Activated CD4-positive, alpha-beta T cell treated with anti-CD3 and anti-CD28 coated beads for 48 hours (primary cell): ENCODE data around the gene MRPS7.
"Not testable (repeated sequence)": the region's sequence is repeated elsewhere in the genome, so short reads cannot be mapped to it uniquely, and the experiment has no call there.

ENCODE experiments used
- DNase-seq: peaks from one replicate; pipeline ENCODE4 v3.0.0-alpha.2; 2020

The MRPS7 gene

DNA sequence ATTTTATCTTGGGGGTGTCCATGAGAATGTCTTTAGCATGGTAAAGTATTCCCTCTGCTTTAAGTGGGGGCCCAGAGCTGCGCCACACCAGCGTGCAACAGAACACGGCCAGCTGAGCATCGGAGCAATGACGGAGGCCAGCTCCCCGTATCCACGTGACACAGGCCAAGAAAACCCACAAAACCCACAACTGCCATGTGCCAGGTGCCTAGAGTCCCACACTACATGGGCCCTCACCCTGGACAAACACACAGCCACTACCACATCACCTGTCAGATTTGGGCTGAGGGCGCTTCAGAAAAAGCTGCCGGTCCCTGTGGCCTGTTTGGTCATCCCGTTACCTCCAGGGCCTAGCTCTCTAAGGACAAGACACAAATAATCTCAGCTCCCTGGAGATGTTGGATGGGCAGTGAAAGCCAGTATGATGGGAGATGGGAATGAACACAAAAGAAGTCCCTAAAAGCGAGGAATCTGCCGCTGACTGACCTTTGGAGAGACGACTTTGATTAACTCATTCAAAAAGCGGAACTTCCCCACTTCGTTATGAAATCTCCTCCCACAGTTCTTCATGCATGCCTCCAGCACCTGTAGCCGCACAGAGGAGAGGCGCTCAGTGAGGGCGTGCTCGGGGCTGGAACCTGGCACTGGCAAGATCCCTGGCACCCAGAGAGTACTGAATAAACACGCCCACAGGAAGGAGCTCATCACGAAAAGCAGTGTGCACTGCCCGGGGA lies 17.4 kb upstream of the MRPS7 start:
- DNase-seq: peak; percentile 32

DNA sequence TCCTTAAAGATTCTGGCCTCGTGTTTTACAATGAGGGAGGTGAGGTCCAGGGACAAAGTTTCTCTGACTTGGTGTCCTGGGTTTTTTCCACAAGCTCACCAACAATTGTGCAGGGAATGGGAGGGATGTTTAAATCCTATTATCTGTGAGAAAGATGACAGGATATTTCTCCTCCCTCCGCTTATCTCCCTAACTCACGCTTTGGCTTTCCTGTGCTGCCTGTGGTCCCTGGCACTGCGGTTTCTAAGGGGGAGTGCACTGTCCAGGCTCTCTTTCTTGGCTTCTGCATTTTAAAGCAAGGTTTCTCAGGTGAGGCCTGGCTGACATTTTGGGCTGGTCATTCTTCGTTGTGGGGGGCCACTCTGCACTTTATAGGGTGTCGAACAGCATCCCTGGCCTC lies 16.7 kb upstream of the MRPS7 start:
- no peak for DNase-seq

DNA sequence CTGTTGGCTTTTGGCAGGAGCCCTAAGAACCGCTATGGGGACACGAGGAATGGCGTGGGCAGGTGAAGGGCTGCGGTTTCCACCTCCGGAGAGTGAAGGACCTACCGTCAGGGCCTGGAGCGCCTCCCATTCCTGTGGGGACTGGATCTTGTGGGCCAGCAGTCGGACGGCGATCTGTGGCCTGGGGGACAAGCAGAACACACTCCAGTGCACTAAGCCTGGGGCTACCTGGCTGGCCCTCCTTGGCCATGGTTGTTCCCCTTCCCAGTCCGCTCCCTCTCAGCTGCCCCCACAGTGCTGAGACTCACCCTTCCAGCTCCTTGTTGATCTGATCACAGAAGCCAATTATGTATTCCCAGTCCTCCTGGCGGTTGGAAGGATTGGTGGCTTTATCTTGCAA lies 15.3 kb upstream of the MRPS7 start:
- DNase-seq: no peak

DNA sequence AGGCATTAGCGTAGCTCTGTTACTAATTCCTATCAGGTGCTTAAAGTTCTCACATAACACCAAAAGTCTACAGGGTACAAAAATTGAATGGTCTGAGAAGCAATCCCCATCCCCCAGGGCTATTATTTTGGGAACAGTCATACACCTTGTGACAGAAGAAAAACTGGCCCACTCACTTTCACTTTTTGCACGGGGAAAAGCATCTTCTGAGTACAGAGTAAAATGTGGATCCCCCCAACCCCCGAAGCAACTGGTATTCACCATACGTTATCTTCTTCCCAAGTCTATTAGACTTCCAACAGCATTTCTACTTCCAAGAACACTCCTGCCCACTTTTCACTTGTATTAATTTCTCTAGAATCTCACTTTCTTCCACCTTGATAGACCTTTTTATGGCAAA lies 12.1 kb upstream of the MRPS7 start:
- DNase-seq: no peak

DNA sequence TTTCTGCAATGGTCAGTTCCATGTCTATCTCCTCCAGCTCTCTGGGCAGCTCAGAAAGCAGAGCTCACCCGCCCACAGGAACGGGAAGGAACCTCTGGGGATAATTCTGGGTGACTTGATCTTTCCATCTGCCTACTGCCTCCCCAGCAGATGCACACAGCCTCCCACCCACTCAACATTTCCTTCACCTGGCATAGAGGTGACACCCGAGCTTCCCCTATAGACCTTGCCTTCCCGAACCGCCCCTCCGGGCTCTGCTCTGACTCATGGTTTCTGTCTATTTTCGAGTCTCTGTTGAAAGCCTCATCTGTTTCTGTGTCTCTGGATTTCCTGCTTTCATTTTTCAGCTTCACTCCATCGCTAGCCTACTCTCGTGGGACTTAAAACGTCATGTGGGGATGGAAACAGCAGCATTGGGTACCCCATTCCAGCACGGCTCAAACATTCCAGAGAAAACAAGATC lies 11.6 kb upstream of the MRPS7 start:
- DNase-seq: peak; percentile 89

DNA sequence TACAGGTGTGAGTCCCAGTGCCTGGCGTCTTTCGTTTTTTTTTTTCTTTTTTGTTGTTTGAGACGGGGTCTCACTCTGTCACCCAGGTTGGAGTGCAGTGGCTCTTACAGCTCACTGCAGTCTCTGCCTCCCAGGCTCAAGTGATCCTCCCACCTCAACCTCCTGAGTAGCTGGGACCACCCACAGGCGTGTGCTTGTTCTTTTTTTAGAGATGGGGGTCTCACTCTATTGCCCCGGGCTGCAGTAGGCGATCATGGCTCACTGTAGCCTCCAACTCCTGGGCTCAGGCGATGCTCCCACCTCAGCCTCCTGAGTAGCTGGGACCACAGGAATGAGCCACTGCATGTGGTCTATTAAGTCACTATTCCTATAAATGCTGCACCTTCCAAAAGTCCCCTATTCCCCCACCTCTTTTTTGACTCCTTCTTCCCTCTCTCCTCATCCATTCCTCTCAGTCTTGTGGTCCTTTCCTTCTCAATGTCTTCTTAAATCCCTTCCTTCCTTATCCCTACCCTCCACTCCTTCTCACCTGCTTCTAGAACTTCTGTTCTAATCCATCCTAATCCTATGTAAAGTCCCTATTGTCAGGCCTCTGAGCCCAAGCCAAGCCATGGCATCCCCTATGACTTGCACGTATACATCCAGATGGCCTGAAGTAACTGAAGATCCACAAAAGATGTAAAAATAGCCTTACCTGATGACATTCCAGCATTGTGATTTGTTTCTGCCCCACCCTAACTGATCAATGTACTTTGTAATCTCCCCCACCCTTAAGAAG lies 9.5 kb upstream of the MRPS7 start:
- no peak for DNase-seq

DNA sequence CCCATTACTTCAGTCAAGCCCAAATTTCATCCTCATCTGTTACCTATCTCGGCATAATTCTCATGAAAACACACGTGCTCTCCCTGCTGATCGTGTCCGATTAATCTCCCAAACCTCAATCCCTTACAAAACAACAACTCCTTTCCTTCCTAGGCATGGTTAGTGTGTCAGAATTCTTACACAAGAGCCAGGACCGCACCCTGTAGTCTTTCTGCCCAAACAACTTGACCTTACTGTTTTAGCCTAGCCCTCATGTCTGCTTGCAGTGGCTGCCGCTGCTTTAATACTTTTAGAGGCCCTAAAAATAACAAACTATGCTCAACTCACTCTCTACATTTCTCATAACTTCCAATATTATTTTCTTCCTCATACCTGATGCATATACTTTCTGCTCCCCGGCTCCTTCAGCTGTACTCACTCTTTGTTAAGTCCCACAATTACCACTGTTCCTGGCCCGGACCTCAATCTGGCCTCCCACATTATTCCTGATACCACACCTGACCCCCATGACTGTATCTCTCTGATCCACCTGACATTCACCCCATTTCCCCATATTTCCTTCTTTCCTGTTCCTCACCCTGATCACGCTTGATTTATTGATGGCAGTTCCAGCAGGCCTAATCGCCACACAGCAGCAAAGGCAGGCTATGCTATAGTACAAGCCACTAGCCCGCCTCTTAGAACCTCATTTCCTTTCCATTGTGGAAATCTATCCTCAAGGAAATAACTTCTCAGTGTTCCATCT lies 5.6 kb upstream of the MRPS7 start:
- DNase-seq: not testable (repeated sequence)

DNA sequence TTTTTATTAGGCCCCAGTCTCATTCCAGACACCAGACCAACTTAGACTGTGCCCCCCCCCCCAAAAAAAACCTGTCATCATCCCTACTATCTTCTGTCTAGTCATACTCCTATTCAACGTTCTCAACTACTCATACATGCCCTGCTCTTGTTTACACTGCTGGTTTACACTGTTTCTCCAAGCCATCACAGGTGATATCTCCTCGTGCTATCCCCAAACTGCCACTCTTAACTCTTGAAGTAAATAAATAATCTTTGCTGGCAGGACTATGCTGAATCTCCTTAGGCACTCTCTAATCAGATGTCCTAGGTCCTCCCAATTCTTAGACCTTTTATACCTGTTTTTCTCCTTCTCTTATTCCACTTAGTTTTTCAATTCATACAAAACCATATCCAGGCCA lies 4.5 kb upstream of the MRPS7 start:
- not testable (repeated sequence) for DNase-seq

DNA sequence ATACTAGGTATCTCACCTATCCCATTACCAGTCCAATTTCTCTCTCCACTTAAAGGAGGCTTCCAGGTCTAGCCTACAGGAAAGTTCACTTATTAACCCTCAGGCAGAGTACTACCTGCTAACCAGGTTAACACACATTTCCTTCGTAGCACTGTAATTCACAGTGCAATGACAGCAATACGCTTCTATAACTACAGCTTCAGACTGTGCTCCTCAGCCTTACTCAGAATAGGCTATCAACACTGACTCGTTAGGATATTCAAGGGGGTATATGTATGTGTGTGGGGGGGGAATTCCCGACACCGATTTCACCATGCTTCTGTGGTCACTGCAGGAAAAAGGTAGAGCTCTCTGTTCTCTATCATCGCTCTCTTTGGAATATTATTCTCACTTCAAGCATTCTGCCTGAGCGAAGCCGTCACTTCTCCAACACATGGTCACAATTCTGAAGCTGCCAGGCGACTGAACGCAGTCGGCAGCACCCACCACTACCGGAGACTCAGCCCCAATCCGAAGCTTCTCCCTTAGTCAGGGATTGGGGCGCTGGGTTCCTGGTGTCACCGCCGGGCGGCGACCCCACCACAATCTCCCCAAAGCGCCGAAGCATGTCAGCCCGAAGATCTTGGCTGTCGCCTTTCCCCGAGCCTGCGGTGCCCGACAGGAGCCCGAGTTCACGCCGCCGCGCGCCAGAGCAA lies 891 bp upstream of the MRPS7 start:
- DNase-seq: peak; percentile 68

DNA sequence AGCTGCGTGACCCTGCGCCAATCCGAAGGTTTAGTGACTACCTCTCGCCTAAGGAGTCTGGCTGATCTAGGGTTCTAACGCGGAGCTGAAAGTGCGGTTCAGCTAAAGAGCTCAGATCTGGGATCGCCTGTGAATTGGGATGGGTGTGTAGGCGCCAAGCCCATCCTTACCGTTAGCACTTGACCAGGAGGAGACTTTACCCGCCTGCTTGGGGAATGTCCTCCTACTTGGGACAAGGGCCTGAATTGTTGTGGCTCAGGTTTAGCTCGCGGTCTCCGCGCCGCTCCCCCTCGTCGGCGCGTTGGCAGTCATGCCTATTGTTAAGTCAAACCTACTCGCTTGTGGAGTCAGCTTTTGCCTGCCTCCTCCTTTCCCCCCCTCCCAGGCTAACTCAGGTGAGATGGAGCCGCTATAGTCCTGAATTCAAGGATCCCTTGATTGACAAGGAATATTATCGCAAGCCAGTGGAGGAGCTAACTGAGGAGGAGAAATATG lies 480 bp downstream of the MRPS7 start:
- DNase-seq: no peak

DNA sequence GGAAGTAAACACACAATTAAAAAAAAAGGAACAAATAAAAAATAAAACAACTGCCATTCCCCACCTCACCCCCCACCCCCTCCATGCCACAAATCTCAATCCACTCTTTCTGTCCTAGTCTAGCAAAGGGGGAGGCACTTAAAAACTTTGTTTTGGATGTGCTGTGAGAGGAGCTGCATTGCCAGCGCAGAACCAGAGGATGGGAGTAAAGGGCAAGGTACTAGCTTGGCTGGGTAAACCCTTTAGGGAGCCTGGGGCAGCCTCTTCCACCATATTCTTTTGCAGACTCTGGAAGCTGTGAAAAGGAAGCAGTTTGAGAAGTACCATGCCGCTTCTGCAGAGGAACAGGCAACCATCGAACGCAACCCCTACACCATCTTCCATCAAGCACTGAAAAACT lies 1.4 kb downstream of the MRPS7 start:
- DNase-seq: no peak

DNA sequence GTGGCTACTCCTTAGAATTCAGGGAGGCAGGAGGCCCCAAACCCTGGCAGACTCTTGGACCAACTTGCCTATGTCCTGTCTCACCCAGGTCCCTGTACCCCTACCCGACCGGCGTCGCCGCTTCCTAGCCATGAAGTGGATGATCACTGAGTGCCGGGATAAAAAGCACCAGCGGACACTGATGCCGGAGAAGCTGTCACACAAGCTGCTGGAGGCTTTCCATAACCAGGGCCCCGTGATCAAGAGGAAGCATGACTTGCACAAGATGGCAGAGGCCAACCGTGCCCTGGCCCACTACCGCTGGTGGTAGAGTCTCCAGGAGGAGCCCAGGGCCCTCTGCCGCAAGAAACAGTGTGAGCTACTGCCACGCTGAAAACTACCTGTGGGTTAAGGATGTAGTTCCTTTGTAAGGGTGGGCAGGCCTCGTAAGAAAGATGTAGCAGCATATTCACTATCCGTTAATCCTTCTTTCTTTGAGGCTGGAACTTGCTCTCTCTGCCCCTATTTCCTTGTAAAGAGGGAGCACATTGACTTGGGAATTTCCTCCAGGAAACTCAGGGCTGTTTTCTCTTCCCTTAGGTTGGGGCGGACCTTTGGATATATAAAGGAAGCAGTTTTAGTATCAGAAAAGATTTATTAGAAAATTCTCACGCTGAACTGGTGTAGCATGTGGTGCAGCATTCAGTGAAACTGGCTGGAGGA lies 4.1 kb downstream of the MRPS7 start:
- no peak for DNase-seq

DNA sequence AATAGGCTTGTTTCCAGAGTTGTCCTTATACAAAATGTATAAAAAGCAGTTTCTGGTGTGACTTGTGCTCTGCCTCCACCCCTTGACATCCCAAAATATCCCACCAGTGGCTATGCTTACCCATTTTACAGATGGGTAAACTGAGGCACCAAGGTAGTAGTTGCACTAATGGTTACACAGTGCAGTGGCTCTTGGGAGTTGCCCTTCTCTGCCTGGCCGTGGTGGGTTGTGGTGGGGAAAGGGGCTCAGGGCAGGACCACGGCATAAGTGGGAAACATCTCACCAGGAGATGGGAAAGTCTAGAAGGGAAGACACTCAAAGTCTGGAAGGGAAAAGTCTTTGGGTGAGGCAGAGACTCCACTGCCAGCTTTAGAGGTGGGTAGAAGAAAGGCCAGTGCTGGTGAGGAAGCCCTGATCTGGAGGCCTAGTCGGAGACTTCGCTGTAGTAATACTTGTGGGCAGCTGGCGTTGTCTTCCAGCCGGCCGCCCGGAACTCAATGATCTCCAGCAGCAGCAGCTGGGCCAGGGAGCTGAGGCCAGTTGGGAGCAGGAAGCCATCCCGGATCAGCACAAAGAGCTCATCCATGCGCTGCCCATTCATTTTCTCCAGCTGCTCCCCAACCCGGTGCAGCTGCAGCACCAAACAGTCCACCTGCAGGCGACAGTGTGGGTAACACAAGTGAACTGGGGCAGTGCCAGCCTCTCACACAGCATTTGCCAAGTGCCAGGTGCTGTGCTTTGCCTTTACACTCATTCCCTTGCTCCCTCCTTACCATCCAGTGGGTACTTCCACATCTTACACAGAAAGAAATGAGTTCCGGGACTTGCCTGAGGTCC lies 4.9 kb downstream of the MRPS7 start:
- DNase-seq: no peak

DNA sequence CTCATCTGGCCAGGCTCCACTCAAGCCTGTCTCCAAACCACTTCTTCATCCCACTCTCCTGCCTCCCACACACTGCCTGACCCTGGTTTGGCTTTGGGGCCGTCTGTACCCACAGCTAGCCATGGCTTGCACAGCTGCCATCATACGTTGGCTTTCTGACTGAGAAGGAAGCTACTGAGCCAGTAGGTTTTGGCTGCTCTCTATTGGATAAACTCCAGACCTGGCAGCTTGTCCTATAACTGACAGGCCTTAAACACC lies 5.4 kb downstream of the MRPS7 start:
- no peak for DNase-seq

DNA sequence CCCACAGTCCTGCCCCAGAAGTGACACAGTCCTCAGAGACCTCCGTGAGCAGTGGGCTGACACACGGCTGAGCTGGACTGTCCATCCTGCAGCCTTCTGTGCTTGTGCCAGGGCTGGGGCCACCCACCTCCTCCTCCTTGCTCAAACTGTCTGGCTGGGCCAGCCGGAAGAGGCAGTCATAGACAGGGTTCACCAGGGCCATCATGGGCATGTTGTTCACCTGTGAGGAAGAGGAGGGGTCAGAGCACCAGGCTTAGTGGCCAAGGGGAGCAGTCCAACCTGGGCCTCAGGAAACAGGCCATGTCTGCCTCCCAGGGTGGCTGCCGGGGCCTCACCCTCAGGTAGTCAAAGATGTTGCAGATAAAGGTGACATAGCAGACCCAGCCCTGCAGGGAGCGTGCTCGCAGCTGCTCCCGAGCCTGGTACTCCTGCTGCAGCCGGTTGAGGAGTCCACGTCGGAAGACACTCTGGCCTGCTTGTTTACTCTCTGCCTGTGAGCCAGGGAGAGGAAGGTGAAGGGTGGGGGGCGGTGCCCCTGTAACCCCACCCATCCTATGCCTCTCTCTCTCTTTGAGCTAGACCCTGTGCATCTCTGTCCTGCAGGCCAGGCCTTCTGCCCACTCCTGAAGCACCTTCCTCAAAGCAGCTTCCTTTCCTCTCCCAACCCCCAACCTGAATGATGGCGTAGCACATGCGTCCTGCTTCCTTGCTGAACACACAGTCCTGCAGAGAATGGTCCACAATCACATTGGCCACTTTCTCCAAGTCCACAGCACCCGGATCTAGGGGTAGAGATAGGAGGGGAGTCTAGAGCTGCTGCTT lies 5.9 kb downstream of the MRPS7 start:
- no peak for DNase-seq

DNA sequence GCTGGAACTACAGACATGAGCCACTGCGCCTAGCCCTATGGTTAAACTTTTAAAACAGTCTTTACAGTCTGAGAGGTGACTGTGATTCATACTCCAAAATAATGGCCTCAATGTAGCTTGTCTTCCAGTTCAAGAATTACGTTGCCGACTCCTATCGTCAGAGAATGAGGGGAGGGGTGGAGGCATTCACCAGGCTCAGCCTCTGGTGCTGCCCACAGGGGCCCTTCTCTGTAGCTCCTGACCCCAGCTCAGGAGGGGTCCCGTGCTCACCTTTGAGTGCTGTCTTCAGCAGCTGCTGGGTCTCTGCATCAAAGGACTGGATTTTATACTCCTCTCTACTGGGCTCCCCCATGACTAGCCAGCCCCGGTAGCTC lies 8.2 kb downstream of the MRPS7 start:
- DNase-seq: peak; percentile 25

DNA sequence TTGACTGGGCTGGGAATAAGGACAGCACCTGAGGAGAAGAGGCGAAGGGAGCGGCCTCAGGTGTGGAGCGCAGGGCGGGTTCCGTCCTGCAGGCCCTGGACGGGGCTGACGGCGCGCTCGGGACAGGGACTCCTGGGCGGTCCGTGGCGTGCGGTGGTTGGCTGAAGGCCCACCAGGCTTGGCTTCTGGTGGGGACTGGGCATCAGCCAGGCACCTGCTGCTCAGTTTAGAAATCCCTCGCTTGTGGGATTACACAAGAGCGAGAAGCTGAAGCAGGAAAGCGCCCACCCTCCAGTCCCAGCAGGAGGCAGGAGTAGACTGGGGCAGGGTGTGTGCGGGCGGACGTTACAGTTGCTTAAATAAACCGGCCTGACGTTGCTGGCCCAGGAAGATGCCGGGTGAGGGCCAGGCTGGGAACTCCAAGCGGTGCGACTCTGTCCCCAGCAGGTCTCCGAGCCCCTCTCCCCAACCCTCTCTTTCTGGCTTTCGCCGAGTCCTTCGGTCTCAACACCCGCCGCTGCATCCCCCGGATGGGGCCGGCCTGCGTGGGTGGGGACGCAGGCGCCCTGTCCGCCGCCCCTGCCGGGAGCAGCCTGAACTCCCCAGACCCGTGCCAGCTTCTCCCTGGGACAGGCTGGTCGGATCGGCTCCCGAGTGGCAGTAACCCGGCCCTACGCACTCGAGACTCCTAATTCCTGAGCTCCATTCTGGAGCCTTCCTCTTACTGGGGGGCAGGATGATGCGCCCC lies 8.7 kb downstream of the MRPS7 start:
- DNase-seq: peak; percentile 69

DNA sequence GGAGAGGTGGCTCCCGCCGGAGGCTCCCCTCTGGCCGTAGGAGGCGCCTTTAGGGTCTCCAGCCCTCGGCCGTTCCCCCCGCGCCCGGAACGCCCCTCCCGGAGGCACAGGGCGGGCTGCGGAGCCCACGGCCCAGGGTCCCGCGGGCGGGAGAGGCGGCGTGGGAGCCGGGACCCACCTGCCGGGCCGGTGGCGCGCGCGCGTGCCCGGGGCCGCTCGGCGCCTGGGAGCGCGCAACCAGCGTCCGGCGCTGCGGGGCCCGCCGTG lies 9.2 kb downstream of the MRPS7 start, which contains the start of gene MIF4GD:
TSS of gene MIF4GD (minus strand) at position 266 of the 267 bp plus-strand sequence. CDS start 1,036 bp downstream, outside the sequence.
- no peak for DNase-seq

DNA sequence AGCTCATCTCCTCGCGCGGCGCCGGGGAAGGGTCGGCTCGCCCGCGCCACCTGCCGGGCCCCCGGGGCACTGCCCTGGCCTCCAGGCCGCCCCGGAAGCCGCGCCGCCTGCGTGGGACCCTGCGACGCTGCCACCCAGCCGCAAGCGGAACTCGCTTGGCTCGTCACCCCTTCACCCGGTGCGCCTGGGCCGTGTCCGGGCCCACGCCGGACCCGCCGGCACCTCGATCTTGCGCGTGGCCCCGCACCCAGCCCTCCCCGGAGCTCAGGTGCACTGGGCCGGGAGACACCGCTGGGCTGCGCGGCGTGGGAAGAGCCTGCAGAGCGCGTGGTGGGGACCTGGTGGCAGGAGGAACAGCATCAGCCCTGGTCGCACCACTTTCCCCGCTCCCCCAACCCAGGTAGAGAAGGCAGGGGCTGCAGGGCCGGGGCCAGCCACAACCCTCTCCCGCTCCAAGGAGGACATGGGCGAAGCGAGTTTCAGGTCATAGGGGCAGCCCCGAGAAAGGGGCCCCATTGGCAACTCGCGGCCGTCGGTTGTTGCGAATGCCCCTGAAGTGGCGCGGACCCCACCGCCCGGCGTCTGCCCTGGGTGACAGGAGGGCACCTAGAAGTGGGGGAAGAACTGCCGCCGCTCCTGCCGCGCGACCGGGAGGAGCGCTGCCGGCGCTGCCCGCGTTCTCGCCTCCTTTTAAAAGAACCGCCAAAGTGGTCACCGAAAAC lies 9.7 kb downstream of the MRPS7 start:
- peak; percentile 91 for DNase-seq
